A549 (cell line): ENCODE results near the gene TCF4.

ENCODE experiments used
- TF ChIP-seq, protein P1 (sequence below): fragments of >200 bp; sonication (Bioruptor Twin); formaldehyde crosslinking; IDR thresholded peaks from 3 replicates; pipeline ENCODE4 v1.5.1; 2016
- TF ChIP-seq, protein P2 (sequence below): fragments of 200-600 bp; sonication (generic); IDR thresholded peaks from 2 replicates; pipeline ENCODE4 v1.6.1; 2016; ENCODE audit warnings: antibody characterized with exemption, mild to moderate bottlenecking, moderate library complexity

DNA sequence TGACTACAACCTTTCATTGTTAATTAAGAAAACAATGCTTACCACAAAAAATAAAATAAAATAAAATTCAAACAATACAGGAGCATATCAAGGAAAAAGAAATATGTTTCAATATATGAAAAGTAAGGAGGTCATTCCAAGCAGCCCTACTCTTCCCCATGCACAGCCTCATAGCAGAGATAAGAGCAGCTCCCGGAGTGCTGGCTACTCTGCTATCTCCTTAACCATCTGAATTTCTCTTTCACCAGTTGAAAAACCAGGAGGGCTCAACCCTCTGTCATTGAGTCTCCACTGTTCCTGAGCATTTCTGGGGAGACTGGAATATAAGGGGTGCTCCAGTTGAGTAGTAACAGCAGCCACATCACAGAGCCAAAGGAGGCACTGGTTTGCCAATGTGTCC is 201.4 kb downstream of the TCF4 start:
- TF ChIP-seq, protein P1, sequence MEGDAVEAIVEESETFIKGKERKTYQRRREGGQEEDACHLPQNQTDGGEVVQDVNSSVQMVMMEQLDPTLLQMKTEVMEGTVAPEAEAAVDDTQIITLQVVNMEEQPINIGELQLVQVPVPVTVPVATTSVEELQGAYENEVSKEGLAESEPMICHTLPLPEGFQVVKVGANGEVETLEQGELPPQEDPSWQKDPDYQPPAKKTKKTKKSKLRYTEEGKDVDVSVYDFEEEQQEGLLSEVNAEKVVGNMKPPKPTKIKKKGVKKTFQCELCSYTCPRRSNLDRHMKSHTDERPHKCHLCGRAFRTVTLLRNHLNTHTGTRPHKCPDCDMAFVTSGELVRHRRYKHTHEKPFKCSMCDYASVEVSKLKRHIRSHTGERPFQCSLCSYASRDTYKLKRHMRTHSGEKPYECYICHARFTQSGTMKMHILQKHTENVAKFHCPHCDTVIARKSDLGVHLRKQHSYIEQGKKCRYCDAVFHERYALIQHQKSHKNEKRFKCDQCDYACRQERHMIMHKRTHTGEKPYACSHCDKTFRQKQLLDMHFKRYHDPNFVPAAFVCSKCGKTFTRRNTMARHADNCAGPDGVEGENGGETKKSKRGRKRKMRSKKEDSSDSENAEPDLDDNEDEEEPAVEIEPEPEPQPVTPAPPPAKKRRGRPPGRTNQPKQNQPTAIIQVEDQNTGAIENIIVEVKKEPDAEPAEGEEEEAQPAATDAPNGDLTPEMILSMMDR, result no peak
- TF ChIP-seq, protein P2, sequence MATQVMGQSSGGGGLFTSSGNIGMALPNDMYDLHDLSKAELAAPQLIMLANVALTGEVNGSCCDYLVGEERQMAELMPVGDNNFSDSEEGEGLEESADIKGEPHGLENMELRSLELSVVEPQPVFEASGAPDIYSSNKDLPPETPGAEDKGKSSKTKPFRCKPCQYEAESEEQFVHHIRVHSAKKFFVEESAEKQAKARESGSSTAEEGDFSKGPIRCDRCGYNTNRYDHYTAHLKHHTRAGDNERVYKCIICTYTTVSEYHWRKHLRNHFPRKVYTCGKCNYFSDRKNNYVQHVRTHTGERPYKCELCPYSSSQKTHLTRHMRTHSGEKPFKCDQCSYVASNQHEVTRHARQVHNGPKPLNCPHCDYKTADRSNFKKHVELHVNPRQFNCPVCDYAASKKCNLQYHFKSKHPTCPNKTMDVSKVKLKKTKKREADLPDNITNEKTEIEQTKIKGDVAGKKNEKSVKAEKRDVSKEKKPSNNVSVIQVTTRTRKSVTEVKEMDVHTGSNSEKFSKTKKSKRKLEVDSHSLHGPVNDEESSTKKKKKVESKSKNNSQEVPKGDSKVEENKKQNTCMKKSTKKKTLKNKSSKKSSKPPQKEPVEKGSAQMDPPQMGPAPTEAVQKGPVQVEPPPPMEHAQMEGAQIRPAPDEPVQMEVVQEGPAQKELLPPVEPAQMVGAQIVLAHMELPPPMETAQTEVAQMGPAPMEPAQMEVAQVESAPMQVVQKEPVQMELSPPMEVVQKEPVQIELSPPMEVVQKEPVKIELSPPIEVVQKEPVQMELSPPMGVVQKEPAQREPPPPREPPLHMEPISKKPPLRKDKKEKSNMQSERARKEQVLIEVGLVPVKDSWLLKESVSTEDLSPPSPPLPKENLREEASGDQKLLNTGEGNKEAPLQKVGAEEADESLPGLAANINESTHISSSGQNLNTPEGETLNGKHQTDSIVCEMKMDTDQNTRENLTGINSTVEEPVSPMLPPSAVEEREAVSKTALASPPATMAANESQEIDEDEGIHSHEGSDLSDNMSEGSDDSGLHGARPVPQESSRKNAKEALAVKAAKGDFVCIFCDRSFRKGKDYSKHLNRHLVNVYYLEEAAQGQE, result no peak
